Liver (tissue), 3 donors: Measurements from ENCODE around the gene WSCD1.

ENCODE experiments used
- GABPA ChIP-seq, 2 donors: IDR thresholded peaks in 1 of 2; conservative IDR thresholded peaks in 1 of 2; 2 replicates each; pipeline ENCODE4 v1.6.1; 2016; ENCODE audit warnings: antibody characterized with exemption in 2 of 2, mild to moderate bottlenecking in 1 of 2, moderate library complexity in 1 of 2
- HNF4G ChIP-seq: IDR thresholded peaks from 2 replicates; pipeline ENCODE4 v1.6.1; 2016; ENCODE audit warnings: antibody characterized with exemption
- MAX ChIP-seq: IDR thresholded peaks from 2 replicates; pipeline ENCODE4 v1.6.1; 2016; ENCODE audit warnings: antibody characterized with exemption
- RAD21 ChIP-seq, 2 donors: IDR thresholded peaks; 2 replicates each; pipeline ENCODE4 v1.6.1; 2016; ENCODE audit warnings: antibody characterized with exemption in 2 of 2, mild to moderate bottlenecking in 2 of 2
- REST ChIP-seq: IDR thresholded peaks from 2 replicates; pipeline ENCODE4 v1.6.1; 2016; ENCODE audit warnings: antibody characterized with exemption, mild to moderate bottlenecking
- SP1 ChIP-seq: IDR thresholded peaks from 2 replicates; pipeline ENCODE4 v1.6.1; 2018; ENCODE audit warnings: antibody characterized with exemption, mild to moderate bottlenecking
- TAF1 ChIP-seq: conservative IDR thresholded peaks from 2 replicates; pipeline ENCODE4 v1.6.1; 2016; ENCODE audit warnings: antibody characterized with exemption, mild to moderate bottlenecking
- ZBTB33 ChIP-seq: IDR thresholded peaks from 2 replicates; pipeline ENCODE4 v1.6.1; 2016; ENCODE audit warnings: antibody characterized with exemption
- TF ChIP-seq, protein P1 (sequence below): fragments of 150-350 bp; IDR thresholded peaks from 2 replicates; pipeline ENCODE4 v1.5.1; 2017; ENCODE audit warnings: improper control_type of control experiment, low read depth, low read length; ENCODE audit not compliant: missing input control
- TF ChIP-seq, protein P2 (sequence below): IDR thresholded peaks from 2 replicates; pipeline ENCODE4 v1.6.1; 2016; ENCODE audit warnings: antibody characterized with exemption
- donor health status: healthy.
- donor health status: healthy.

DNA sequence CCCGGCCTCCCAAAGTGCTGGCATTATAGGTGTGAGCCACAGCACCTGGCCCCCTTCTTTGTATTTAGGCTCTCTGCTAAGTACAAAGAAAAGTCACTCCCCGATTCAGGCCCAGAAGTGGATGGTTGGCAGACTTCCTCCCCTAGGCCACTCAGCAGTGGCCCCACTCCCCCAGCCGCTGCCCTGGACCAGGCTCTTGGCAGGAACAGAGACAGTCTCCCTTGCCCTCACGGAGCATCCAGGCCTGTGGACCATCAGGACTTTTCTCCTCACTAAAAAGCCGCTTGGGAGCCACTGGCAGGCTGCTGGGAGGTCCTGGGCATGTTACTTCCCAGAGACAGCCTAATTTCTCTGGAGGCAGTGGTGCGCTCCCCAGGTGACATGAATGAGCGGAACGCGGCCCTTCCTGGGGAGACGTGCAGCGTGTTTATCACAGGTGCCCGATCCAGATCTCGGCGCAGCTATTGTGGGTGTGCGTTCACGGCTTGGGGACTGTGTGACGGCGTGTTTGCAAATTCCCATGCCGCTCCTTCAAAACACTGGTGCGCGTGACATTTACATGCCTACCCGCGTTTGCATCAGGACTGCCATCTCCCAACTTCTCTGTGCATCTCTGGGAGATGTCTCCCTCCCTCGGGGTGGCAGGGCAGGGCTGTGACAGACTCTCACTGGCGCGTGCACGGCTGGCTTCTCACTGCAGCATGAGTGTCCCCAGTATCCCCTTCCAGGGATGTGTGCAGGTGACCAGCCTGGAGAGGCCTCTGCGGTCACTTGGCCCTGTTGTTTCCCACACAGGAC, 16.6 kb downstream of the WSCD1 start:
- TF ChIP-seq SP1 (no peak), RAD21 (IDR thresholded peaks at IDR 0.05) (no peak), GABPA (IDR thresholded peaks at IDR 0.05 in 1 of 2, conservative IDR thresholded peaks at IDR 0.05 in 1 of 2) (no peak), MAX (no peak), HNF4G (no peak), TAF1 (no peak), ZBTB33 (no peak), REST (no peak)
- TF ChIP-seq, protein P1, sequence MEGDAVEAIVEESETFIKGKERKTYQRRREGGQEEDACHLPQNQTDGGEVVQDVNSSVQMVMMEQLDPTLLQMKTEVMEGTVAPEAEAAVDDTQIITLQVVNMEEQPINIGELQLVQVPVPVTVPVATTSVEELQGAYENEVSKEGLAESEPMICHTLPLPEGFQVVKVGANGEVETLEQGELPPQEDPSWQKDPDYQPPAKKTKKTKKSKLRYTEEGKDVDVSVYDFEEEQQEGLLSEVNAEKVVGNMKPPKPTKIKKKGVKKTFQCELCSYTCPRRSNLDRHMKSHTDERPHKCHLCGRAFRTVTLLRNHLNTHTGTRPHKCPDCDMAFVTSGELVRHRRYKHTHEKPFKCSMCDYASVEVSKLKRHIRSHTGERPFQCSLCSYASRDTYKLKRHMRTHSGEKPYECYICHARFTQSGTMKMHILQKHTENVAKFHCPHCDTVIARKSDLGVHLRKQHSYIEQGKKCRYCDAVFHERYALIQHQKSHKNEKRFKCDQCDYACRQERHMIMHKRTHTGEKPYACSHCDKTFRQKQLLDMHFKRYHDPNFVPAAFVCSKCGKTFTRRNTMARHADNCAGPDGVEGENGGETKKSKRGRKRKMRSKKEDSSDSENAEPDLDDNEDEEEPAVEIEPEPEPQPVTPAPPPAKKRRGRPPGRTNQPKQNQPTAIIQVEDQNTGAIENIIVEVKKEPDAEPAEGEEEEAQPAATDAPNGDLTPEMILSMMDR, result no peak
- TF ChIP-seq, protein P2, sequence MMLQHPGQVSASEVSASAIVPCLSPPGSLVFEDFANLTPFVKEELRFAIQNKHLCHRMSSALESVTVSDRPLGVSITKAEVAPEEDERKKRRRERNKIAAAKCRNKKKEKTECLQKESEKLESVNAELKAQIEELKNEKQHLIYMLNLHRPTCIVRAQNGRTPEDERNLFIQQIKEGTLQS, result no peak
